Peyer's patch (tissue), 4 donors: ENCODE data around the gene MGA. TPM values are rescaled to one million over a fixed set of nuclear protein-coding genes. Genes with fewer than 3 reads are reported as not detected.
A peak's percentile ranks its signal among the peaks of the same experiment; 100 is the strongest.

Experiments
- DNase-seq, 3 donors: peaks; one replicate each; pipeline ENCODE4 v3.0.0-alpha.2; 2017 to 2019
- H3K27ac ChIP-seq, 4 donors: fragments of 200-600 bp; sonication (generic); one replicate each; pipeline ENCODE4 v1.5.1; 2016 to 2019
- H3K27me3 ChIP-seq, 2 donors: fragments of 200-600 bp; sonication (generic); one replicate each; pipeline ENCODE4 v1.5.1; 2019
- H3K36me3 ChIP-seq, 3 donors: fragments of 200-600 bp; sonication (generic); one replicate each; pipeline ENCODE4 v1.5.1; 2016 to 2019
- H3K4me1 ChIP-seq, 4 donors: fragments of 200-600 bp; sonication (generic); one replicate each; pipeline ENCODE4 v1.5.1; 2016 to 2019
- H3K4me3 ChIP-seq, 4 donors: fragments of 200-600 bp; sonication (generic); 1 replicate in 3 of 4; 2 replicates in 1 of 4; pipeline ENCODE4 v1.5.1; 2016 to 2019; ENCODE audit warnings: mild to moderate bottlenecking in 1 of 4
- H3K9me3 ChIP-seq, 4 donors: fragments of 200-600 bp; sonication (generic); one replicate each; pipeline ENCODE4 v1.5.1; 2016 to 2019; ENCODE audit warnings: mild to moderate bottlenecking in 1 of 4
- POLR2A ChIP-seq, 2 donors: fragments of 450-650 bp; IDR thresholded peaks; one replicate each; pipeline ENCODE4 v1.5.1; 2017; ENCODE audit warnings: antibody characterized with exemption in 2 of 2, mild to moderate bottlenecking in 2 of 2, moderate library complexity in 2 of 2
- total RNA-seq, 4 donors: library from RNA; depleted of rRNA; stranded (reverse); fragments of >200 nt; gene quantifications; one replicate each; pipeline ENCODE4 v1.1.0, GENCODE V29; 2016
- TF ChIP-seq, protein P1 (sequence below), 6 experiments: fragments of 450-650 bp in 4 of 6; fragments of 200-600 bp in 2 of 6; sonication (generic) in 1 of 6; IDR thresholded peaks; one replicate each; pipeline ENCODE4 v1.5.1; 2017 to 2019; ENCODE audit warnings: antibody characterized with exemption in 6 of 6, mild to moderate bottlenecking in 3 of 6, moderate library complexity in 1 of 6

MGA gene
- total RNA-seq, result 100 to 1,000 TPM in 1 of 4 donors, 10 to 100 TPM in 3; 39.7 to 143 (median 69.8) TPM

GRCh38 chr15:41660235-41661077 is at the start of gene MGA:
TSS of gene MGA (plus strand) at chr15:41660405.
- peak; percentile 90 to 97 (median 93) for DNase-seq
- Histone ChIP-seq H3K27me3 (no peaks in the 10 kb centered on the region), H3K9me3 (no peaks in the 10 kb centered on the region), H3K27ac (peak within 1 kb of the TSS; percentile 72 to 96 (median 91)), H3K4me1 (peaks cover 0 to 18% (median 1%) of the 10 kb centered on the region in 4 donors), H3K4me3 (peak within 1 kb of the TSS; percentile 35 to 64 (median 56)), H3K36me3 (no peaks in the 10 kb centered on the region)
- TF ChIP-seq, protein P1, sequence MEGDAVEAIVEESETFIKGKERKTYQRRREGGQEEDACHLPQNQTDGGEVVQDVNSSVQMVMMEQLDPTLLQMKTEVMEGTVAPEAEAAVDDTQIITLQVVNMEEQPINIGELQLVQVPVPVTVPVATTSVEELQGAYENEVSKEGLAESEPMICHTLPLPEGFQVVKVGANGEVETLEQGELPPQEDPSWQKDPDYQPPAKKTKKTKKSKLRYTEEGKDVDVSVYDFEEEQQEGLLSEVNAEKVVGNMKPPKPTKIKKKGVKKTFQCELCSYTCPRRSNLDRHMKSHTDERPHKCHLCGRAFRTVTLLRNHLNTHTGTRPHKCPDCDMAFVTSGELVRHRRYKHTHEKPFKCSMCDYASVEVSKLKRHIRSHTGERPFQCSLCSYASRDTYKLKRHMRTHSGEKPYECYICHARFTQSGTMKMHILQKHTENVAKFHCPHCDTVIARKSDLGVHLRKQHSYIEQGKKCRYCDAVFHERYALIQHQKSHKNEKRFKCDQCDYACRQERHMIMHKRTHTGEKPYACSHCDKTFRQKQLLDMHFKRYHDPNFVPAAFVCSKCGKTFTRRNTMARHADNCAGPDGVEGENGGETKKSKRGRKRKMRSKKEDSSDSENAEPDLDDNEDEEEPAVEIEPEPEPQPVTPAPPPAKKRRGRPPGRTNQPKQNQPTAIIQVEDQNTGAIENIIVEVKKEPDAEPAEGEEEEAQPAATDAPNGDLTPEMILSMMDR (IDR thresholded peaks at IDR 0.05), result peak in 3 of 6 experiments; percentile 6 to 35 (median 26)
- peak; percentile 35 to 68 for TF ChIP-seq POLR2A (IDR thresholded peaks at IDR 0.05)

- Histone ChIP-seq H3K27me3 (no peaks in the 10 kb centered on the region), H3K4me3 (peak overlapping the region; percentile 35 to 66 (median 55)), H3K36me3 (no peaks in the 10 kb centered on the region), H3K9me3 (no peaks in the 10 kb centered on the region), H3K4me1 (peaks cover 0 to 10% (median 5%) of the 10 kb centered on the region in 4 donors), H3K27ac (peak overlapping the region; percentile 53 to 68 (median 68))
- TF ChIP-seq, protein P1 (IDR thresholded peaks at IDR 0.05), result no peak
- no peak for TF ChIP-seq POLR2A (IDR thresholded peaks at IDR 0.05)
- DNase-seq, result peak in 1 of 3 donors; percentile 22
Observed at GRCh38 chr15:41620536-41621199, 39.5 kb upstream of the MGA start.

DNA sequence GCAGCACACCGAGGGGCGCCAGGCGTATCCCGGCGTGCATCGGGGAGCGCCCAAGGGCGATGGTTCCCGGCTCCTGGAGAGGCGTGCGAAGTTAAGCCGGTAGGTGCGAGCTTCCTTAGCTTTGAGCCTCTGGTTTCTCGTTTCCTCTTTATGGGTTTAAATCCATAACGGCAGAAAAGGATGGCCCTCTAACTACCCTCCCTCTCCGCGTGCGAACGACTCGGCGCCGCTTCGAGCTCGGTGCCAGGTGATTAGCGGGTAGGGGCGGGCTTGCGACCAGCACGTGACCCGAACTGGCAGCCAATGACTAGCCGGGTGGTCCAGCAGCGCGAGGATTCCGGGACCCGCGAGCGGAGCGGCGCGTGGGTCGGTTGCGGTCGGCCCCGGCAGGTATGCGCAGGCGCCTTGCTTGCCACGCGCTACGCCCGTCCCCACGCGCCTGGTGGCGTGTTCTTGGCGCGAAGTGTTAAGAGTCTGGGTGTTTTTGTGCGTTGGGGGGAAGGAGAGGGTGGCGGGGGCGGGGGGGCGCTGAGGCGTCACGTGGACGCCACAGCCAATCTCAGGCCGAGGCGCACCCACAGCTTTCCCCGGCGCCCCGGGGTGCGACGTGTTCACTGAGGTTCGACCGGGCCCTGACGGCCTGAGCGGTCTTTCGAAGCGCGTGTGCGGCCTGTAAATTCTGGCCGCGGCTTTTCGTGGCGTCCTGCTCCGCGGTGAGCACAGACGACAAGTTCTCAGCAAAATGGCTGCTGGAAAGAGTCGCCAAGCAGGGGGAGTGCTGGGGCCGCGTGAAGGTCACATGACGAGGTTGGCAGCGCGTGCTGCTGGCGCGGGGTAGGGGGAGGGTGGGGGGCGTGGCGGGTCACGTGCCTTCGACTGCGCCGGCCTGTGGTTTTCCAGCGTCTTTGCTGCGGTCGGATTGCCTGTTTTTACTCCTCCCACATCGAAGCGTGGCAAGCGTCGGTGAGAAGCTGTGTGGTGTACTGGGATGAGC is 38.7 kb upstream of the MGA start:
- no peaks in the 10 kb centered on the region for H3K36me3 ChIP-seq
- H3K27me3 ChIP-seq, result no peaks in the 10 kb centered on the region
- peaks cover 0 to 10% (median 5%) of the 10 kb centered on the region in 4 donors for H3K4me1 ChIP-seq
- H3K27ac ChIP-seq, result peak overlapping the region; percentile 53 to 68 (median 68)
- no peaks in the 10 kb centered on the region for H3K9me3 ChIP-seq
- DNase-seq, result peak; percentile 73 to 87 (median 81)
- H3K4me3 ChIP-seq, result peak overlapping the region; percentile 35 to 66 (median 55)
- TF ChIP-seq, protein P1 (IDR thresholded peaks at IDR 0.05), result no peak
- no peak for TF ChIP-seq POLR2A (IDR thresholded peaks at IDR 0.05)

GRCh38 chr15:41622901-41623300 is 37.3 kb upstream of the MGA start:
- peaks cover 0 to 10% (median 5%) of the 10 kb centered on the region in 4 donors for H3K4me1 ChIP-seq
- H3K9me3 ChIP-seq, result no peaks in the 10 kb centered on the region
- TF ChIP-seq POLR2A (IDR thresholded peaks at IDR 0.05), result no peak
- TF ChIP-seq, protein P1 (IDR thresholded peaks at IDR 0.05), result no peak

DNA sequence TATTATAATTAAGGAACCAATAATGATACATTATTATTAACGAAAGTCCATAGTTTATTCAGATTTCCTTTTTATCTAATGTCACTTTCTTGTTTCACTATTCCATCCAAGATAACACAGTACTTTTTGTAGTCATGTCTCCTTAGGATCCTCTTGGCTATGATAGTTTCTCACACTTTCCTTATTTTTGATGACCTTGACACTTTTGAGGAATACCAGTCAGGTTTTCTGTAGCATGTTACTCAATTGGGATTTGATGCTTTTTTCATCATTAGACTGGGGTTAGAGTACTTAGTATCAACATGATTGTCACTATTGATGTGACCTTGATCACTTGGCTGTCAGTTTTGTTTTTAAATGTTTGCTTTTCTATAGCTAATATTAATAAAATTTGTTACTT is 33.0 kb upstream of the MGA start:
- H3K27ac ChIP-seq, result no peak overlapping the region
- no peaks in the 10 kb centered on the region for H3K9me3 ChIP-seq
- TF ChIP-seq POLR2A (IDR thresholded peaks at IDR 0.05), result no peak
- TF ChIP-seq, protein P1 (IDR thresholded peaks at IDR 0.05), result no peak
- no peak for DNase-seq
- H3K27me3 ChIP-seq, result no peaks in the 10 kb centered on the region
- no peak overlapping the region for H3K4me3 ChIP-seq
- no peaks in the 10 kb centered on the region for H3K36me3 ChIP-seq
- H3K4me1 ChIP-seq, result peaks cover 0 to 5% (median 0%) of the 10 kb centered on the region in 4 donors

More at GRCh38 chr15:41622901-41623300, 37.3 kb upstream of the MGA start:
- DNase-seq, result no peak
- H3K4me3 ChIP-seq, result no peak overlapping the region
- no peaks in the 10 kb centered on the region for H3K27me3 ChIP-seq
- no peak overlapping the region for H3K27ac ChIP-seq
- H3K36me3 ChIP-seq, result no peaks in the 10 kb centered on the region
